Upper lobe of left lung (tissue), 4 donors: ENCODE data around the gene XIST.

Experiments
- POLR2AphosphoS5 ChIP-seq, 2 donors: sonication (generic); formaldehyde crosslinking; IDR thresholded peaks; one replicate each; pipeline ENCODE4 v1.5.1; 2017; ENCODE audit warnings: antibody characterized with exemption in 2 of 2
- TF ChIP-seq, protein P1 (sequence below), 6 experiments: fragments of 450-650 bp in 4 of 6; fragments of 200-600 bp in 2 of 6; sonication (generic) in 2 of 6; IDR thresholded peaks; one replicate each; pipeline ENCODE4 v1.5.1; 2016 to 2019; ENCODE audit warnings: antibody characterized with exemption in 6 of 6

- TF ChIP-seq, protein P1, sequence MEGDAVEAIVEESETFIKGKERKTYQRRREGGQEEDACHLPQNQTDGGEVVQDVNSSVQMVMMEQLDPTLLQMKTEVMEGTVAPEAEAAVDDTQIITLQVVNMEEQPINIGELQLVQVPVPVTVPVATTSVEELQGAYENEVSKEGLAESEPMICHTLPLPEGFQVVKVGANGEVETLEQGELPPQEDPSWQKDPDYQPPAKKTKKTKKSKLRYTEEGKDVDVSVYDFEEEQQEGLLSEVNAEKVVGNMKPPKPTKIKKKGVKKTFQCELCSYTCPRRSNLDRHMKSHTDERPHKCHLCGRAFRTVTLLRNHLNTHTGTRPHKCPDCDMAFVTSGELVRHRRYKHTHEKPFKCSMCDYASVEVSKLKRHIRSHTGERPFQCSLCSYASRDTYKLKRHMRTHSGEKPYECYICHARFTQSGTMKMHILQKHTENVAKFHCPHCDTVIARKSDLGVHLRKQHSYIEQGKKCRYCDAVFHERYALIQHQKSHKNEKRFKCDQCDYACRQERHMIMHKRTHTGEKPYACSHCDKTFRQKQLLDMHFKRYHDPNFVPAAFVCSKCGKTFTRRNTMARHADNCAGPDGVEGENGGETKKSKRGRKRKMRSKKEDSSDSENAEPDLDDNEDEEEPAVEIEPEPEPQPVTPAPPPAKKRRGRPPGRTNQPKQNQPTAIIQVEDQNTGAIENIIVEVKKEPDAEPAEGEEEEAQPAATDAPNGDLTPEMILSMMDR (IDR thresholded peaks at IDR 0.05) = no peak
- TF ChIP-seq POLR2AphosphoS5 (IDR thresholded peaks at IDR 0.05) = no peak
Observed at GRCh38 chrX:73877687-73878086, 25.2 kb upstream of the XIST start.
